Measurements from ENCODE around the gene TMA16. TPM values are rescaled to one million over a fixed set of nuclear protein-coding genes. Genes with fewer than 3 reads are reported as not detected.

The TMA16 gene
- total and polyA plus RNA-seq, 2 donors (not counting 1 experiment from before 2014, with no cell fraction given), result 6.5 to 40.5 TPM

GRCh38 chr4:163556650-163557391 is 62.3 kb downstream of the TMA16 start:
- Mint-ChIP-seq H3K27me3 (no peaks in the 10 kb centered on the region), H3K4me1 (peaks cover 74% of the 10 kb centered on the region), H3K27ac (peak overlapping the region; percentile 96), H3K9me3 (ENCODE audit: insufficient read depth) (peaks cover 1% of the 10 kb centered on the region), H3K4me3 (peak overlapping the region; percentile 17)
- H3K4me1 ChIP-seq (ENCODE audit: control insufficient read depth in 2 of 2, insufficient read depth in 2 of 2, low read length in 2 of 2), result peaks cover 43 to 66% of the 10 kb centered on the region in 2 donors
- H3K27me3 ChIP-seq (replicated peaks in 1 of 4; ENCODE audit: control extremely low read depth in 1 of 4, control insufficient read depth in 3 of 4, insufficient read depth in 4 of 4, low read length in 3 of 4), result no peaks in the 10 kb centered on the region
- TF ChIP-seq EZH2 (IDR thresholded peaks at IDR 0.05; ENCODE audit: borderline replicate concordance, insufficient read depth, low read depth, low read length, poor library complexity, severe bottlenecking), result no peak
- TF ChIP-seq, protein P1, sequence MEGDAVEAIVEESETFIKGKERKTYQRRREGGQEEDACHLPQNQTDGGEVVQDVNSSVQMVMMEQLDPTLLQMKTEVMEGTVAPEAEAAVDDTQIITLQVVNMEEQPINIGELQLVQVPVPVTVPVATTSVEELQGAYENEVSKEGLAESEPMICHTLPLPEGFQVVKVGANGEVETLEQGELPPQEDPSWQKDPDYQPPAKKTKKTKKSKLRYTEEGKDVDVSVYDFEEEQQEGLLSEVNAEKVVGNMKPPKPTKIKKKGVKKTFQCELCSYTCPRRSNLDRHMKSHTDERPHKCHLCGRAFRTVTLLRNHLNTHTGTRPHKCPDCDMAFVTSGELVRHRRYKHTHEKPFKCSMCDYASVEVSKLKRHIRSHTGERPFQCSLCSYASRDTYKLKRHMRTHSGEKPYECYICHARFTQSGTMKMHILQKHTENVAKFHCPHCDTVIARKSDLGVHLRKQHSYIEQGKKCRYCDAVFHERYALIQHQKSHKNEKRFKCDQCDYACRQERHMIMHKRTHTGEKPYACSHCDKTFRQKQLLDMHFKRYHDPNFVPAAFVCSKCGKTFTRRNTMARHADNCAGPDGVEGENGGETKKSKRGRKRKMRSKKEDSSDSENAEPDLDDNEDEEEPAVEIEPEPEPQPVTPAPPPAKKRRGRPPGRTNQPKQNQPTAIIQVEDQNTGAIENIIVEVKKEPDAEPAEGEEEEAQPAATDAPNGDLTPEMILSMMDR (IDR thresholded peaks at IDR 0.05), result no peak
- H3K4me2 ChIP-seq (replicated peaks; ENCODE audit: low read depth, low read length, poor library complexity, severe bottlenecking), result peak overlapping the region; percentile 65
- H3K36me3 ChIP-seq (replicated peaks in 1 of 2; ENCODE audit: control extremely low read depth in 1 of 2, control insufficient read depth in 1 of 2, extremely low read depth in 1 of 2, insufficient read depth in 2 of 2, low read length in 1 of 2), result peaks cover 0 to 72% of the 10 kb centered on the region in 2 experiments
- H3K9ac ChIP-seq (ENCODE audit: low read length), result peak overlapping the region; percentile 15
- peaks cover 51% of the 10 kb centered on the region for H3K79me2 ChIP-seq (ENCODE audit: control insufficient read depth, insufficient read depth, low read length)
- peaks cover 1 to 8% (median 2%) of the 10 kb centered on the region in 3 donors for H3K9me3 ChIP-seq (ENCODE audit: control extremely low read depth in 1 of 3, control insufficient read depth in 2 of 3, insufficient read depth in 1 of 3, low read length in 2 of 3)
- no peak overlapping the region for H2AFZ ChIP-seq (ENCODE audit: insufficient read depth, low read depth, low read length, poor library complexity, severe bottlenecking)
- DNase-seq (no peak), ATAC-seq (ENCODE audit: low read depth) (no peak)
- POLR2A ChIA-PET, result interaction anchor here (1.0 to 2.2 kb wide), 6 partner anchors 55 to 124 kb away, joined by 4 to 13 read pairs (median 6); partner anchors contain the start of gene TMA16
- no CpG with 5 or more reads among the region's 5 CpGs for WGBS (ENCODE audit: insufficient coverage)
- CTCF ChIA-PET, result interaction anchor here (0.9 to 28.8 kb wide), 34 partner anchors 7 to 1173 kb away, joined by 3 to 1334 read pairs (median 8); partner anchors contain the start of gene TMA16
- H4K20me1 ChIP-seq (ENCODE audit: control insufficient read depth, insufficient read depth, low read length, poor library complexity, severe bottlenecking), result peaks cover 5% of the 10 kb centered on the region
- H3K4me3 ChIP-seq (ENCODE audit: control extremely low read depth in 1 of 5, extremely low read depth in 1 of 5, insufficient read depth in 1 of 5, low read depth in 2 of 5, low read length in 4 of 5), result no peak overlapping the region
- peak overlapping the region; percentile 90 to 91 for H3K27ac ChIP-seq (ENCODE audit: low read length in 2 of 2)
- intact Hi-C loops (cut with micrococcal nuclease), result no loop called here
